IPS-NIHi11 (cell line): ENCODE results near the gene SEC61B.
A peak's percentile ranks its signal among the peaks of the same experiment; 100 is the strongest.
"Not testable (repeated sequence)": the region's sequence is repeated elsewhere in the genome, so short reads cannot be mapped to it uniquely, and the experiment has no call there.

Experiments
- DNase-seq: peaks from one replicate; pipeline ENCODE4 v3.0.0; 2012; ENCODE audit warnings: mixed read lengths, low spot score

The SEC61B gene

GRCh38 chr9:99192786-99193465 lies 29.2 kb upstream of the SEC61B start:
- no peak for DNase-seq

GRCh38 chr9:99193466-99193821 lies 28.6 kb upstream of the SEC61B start:
- DNase-seq = no peak

- DNase-seq = not testable (repeated sequence)
These were observed 25.6 kb upstream of the SEC61B start for GRCh38 chr9:99196484-99196883.

- DNase-seq = no peak
These were observed 24.9 kb upstream of the SEC61B start for GRCh38 chr9:99197124-99197630.

- DNase-seq = peak; percentile 44
These were observed 24.1 kb upstream of the SEC61B start for GRCh38 chr9:99197987-99198386.

GRCh38 chr9:99199938-99200539 lies 22.0 kb upstream of the SEC61B start:
- no peak for DNase-seq

- DNase-seq = no peak
These were observed 20.5 kb upstream of the SEC61B start for GRCh38 chr9:99201603-99202002.

- no peak for DNase-seq
These were observed 11.5 kb upstream of the SEC61B start for GRCh38 chr9:99210572-99210971.

- DNase-seq = no peak
These were observed 10.3 kb upstream of the SEC61B start for GRCh38 chr9:99211746-99212145.

- no peak for DNase-seq
These were observed 8.9 kb upstream of the SEC61B start for GRCh38 chr9:99213197-99213596.

- DNase-seq = no peak
These were observed 6.0 kb upstream of the SEC61B start for GRCh38 chr9:99216073-99216472.

- DNase-seq = no peak
These were observed 2.1 kb upstream of the SEC61B start for GRCh38 chr9:99220011-99220410.

- no peak for DNase-seq
These were observed 839 bp upstream of the SEC61B start for GRCh38 chr9:99221266-99221620.

- no peak for DNase-seq
These were observed 561 bp downstream of the SEC61B start for GRCh38 chr9:99222416-99223270.

- no peak for DNase-seq
These were observed 2.4 kb downstream of the SEC61B start for GRCh38 chr9:99224445-99224844.

GRCh38 chr9:99226054-99226453 lies 4.0 kb downstream of the SEC61B start:
- DNase-seq = no peak

- no peak for DNase-seq
These were observed 8.1 kb downstream of the SEC61B start for GRCh38 chr9:99230206-99230605.

GRCh38 chr9:99231711-99232110 lies 9.6 kb downstream of the SEC61B start:
- DNase-seq = peak; percentile 41

- no peak for DNase-seq
These were observed 12.5 kb downstream of the SEC61B start for GRCh38 chr9:99234618-99235017.

- DNase-seq = no peak
These were observed 13.0 kb downstream of the SEC61B start for GRCh38 chr9:99235069-99235468.

GRCh38 chr9:99235926-99236634 lies 14.0 kb downstream of the SEC61B start:
- no peak for DNase-seq

GRCh38 chr9:99237356-99237755 lies 15.3 kb downstream of the SEC61B start:
- DNase-seq = no peak
